Measurements from ENCODE around the gene COX4I2.

Gene COX4I2

GRCh38 chr20:31662372-31662854 lies 24.7 kb downstream of the COX4I2 start:
- H3K4me3 ChIP-seq (ENCODE audit: low read depth, low read length): no peak overlapping the region
- TF ChIP-seq CTCF (IDR thresholded peaks at IDR 0.05; ENCODE audit: low read depth, low read length, missing control alignments): no peak
- DNase-seq (ENCODE audit: low read depth): no peak

- TF ChIP-seq CTCF (IDR thresholded peaks at IDR 0.05; ENCODE audit: low read depth, low read length, missing control alignments): no peak
- no peak for DNase-seq (ENCODE audit: low read depth)
- H3K4me3 ChIP-seq (ENCODE audit: low read depth, low read length): no peak overlapping the region
Measured at GRCh38 chr20:31663524-31663837, 25.8 kb downstream of the COX4I2 start.

GRCh38 chr20:31663838-31664695 lies 26.4 kb downstream of the COX4I2 start:
- DNase-seq (ENCODE audit: low read depth): no peak
- no peak overlapping the region for H3K4me3 ChIP-seq (ENCODE audit: low read depth, low read length)
- no peak for TF ChIP-seq CTCF (IDR thresholded peaks at IDR 0.05; ENCODE audit: low read depth, low read length, missing control alignments)

- H3K4me3 ChIP-seq (ENCODE audit: low read depth, low read length): no peak overlapping the region
- TF ChIP-seq CTCF (IDR thresholded peaks at IDR 0.05; ENCODE audit: low read depth, low read length, missing control alignments): no peak
- no peak for DNase-seq (ENCODE audit: low read depth)
Measured at GRCh38 chr20:31664696-31665354, 27.1 kb downstream of the COX4I2 start.

- no peak for DNase-seq (ENCODE audit: low read depth)
- TF ChIP-seq CTCF (IDR thresholded peaks at IDR 0.05; ENCODE audit: low read depth, low read length, missing control alignments): no peak
- no peak overlapping the region for H3K4me3 ChIP-seq (ENCODE audit: low read depth, low read length)
Measured at GRCh38 chr20:31665753-31666152, 28.0 kb downstream of the COX4I2 start.

GRCh38 chr20:31666258-31667042 lies 28.7 kb downstream of the COX4I2 start:
- no peak for TF ChIP-seq CTCF (IDR thresholded peaks at IDR 0.05; ENCODE audit: low read depth, low read length, missing control alignments)
- H3K4me3 ChIP-seq (ENCODE audit: low read depth, low read length): no peak overlapping the region
- DNase-seq (ENCODE audit: low read depth): no peak
